Measurements from ENCODE around the gene MKX. TPM values are rescaled to one million over a fixed set of nuclear protein-coding genes. Genes with fewer than 3 reads are reported as not detected.

MKX gene
- total RNA-seq, 2 experiments from 2014 or later: not detected

- no peaks in the 10 kb centered on the region for H3K4me1 ChIP-seq (ENCODE audit: insufficient read depth, low read length, poor library complexity, severe bottlenecking)
- no peaks in the 10 kb centered on the region for H3K36me3 ChIP-seq (ENCODE audit: insufficient read depth, low read length)
- H3K9me2 ChIP-seq (ENCODE audit: insufficient read depth, low read length): no peaks in the 10 kb centered on the region
- no peaks in the 10 kb centered on the region for H4K20me1 ChIP-seq (ENCODE audit: insufficient read depth, low read length)
- H3K4me2 ChIP-seq (ENCODE audit: low read length): no peak overlapping the region
- CTCF ChIA-PET (ENCODE audit: unreplicated experiment): no interaction called here
- intact Hi-C loops (cut with micrococcal nuclease; ENCODE audit: unreplicated experiment): no loop called here
- no peaks in the 10 kb centered on the region for H3K79me2 ChIP-seq (ENCODE audit: insufficient read depth, low read depth, low read length)
- no peak overlapping the region for H3K27ac ChIP-seq (ENCODE audit: low read depth, low read length, poor library complexity, severe bottlenecking)
- no TSS peak for BruUV-seq (replicated peaks)
- POLR2A ChIA-PET: interaction anchor here (0.6 to 1.7 kb wide), 5 partner anchors 9 to 330 kb away, joined by 4 to 6 read pairs (median 5); no protein-coding TSS in a partner anchor
- TF ChIP-seq EZH2phosphoT487 (IDR thresholded peaks at IDR 0.05; ENCODE audit: borderline replicate concordance, low read depth, low read length) (no peak), CTCF (conservative IDR thresholded peaks at IDR 0.05; ENCODE audit: low read length) (no peak)
- no peak overlapping the region for H2AFZ ChIP-seq (ENCODE audit: low read length)
- no peak overlapping the region for H3K4me3 ChIP-seq (ENCODE audit: low read depth, low read length, poor library complexity, severe bottlenecking)
- H3K9me3 ChIP-seq (ENCODE audit: low read length): no peaks in the 10 kb centered on the region
- DNase-seq (ENCODE audit: low spot score): no peak
These were observed 31.3 kb downstream of the MKX start for GRCh38 chr10:27714349-27714748.

GRCh38 chr10:27713941-27714340 is 31.7 kb downstream of the MKX start:
- TF ChIP-seq CTCF (conservative IDR thresholded peaks at IDR 0.05; ENCODE audit: low read length): no peak
- no peak for TF ChIP-seq EZH2phosphoT487 (IDR thresholded peaks at IDR 0.05; ENCODE audit: borderline replicate concordance, low read depth, low read length)
- no peaks in the 10 kb centered on the region for H3K9me2 ChIP-seq (ENCODE audit: insufficient read depth, low read length)
- H3K4me1 ChIP-seq (ENCODE audit: insufficient read depth, low read length, poor library complexity, severe bottlenecking): no peaks in the 10 kb centered on the region
- intact Hi-C loops (cut with micrococcal nuclease; ENCODE audit: unreplicated experiment): no loop called here
- no peaks in the 10 kb centered on the region for H3K79me2 ChIP-seq (ENCODE audit: insufficient read depth, low read depth, low read length)
- no peaks in the 10 kb centered on the region for H4K20me1 ChIP-seq (ENCODE audit: insufficient read depth, low read length)
- no peak overlapping the region for H3K4me3 ChIP-seq (ENCODE audit: low read depth, low read length, poor library complexity, severe bottlenecking)
- DNase-seq (ENCODE audit: low spot score): no peak
- no peak overlapping the region for H2AFZ ChIP-seq (ENCODE audit: low read length)
- H3K4me2 ChIP-seq (ENCODE audit: low read length): no peak overlapping the region
- no TSS peak for BruUV-seq (replicated peaks)
- H3K36me3 ChIP-seq (ENCODE audit: insufficient read depth, low read length): no peaks in the 10 kb centered on the region
- H3K9me3 ChIP-seq (ENCODE audit: low read length): no peaks in the 10 kb centered on the region
- CTCF ChIA-PET (ENCODE audit: unreplicated experiment): no interaction called here
- POLR2A ChIA-PET: interaction anchor here (0.6 to 1.7 kb wide), 5 partner anchors 10 to 331 kb away, joined by 4 to 6 read pairs (median 5); no protein-coding TSS in a partner anchor
- H3K27ac ChIP-seq (ENCODE audit: low read depth, low read length, poor library complexity, severe bottlenecking): no peak overlapping the region

GRCh38 chr10:27710014-27710413 is 35.6 kb downstream of the MKX start:
- BruUV-seq (replicated peaks): no TSS peak
- H4K20me1 ChIP-seq (ENCODE audit: insufficient read depth, low read length): no peaks in the 10 kb centered on the region
- no peaks in the 10 kb centered on the region for H3K79me2 ChIP-seq (ENCODE audit: insufficient read depth, low read depth, low read length)
- no peak overlapping the region for H2AFZ ChIP-seq (ENCODE audit: low read length)
- intact Hi-C loops (cut with micrococcal nuclease; ENCODE audit: unreplicated experiment): no loop called here
- CTCF ChIA-PET (ENCODE audit: unreplicated experiment): no interaction called here
- DNase-seq (ENCODE audit: low spot score): no peak
- POLR2A ChIA-PET: interaction anchor here (0.6 to 1.4 kb wide), 2 partner anchors 19 to 156 kb away, joined by 3 read pairs; no protein-coding TSS in a partner anchor
- H3K36me3 ChIP-seq (ENCODE audit: insufficient read depth, low read length): no peaks in the 10 kb centered on the region
- no peaks in the 10 kb centered on the region for H3K9me3 ChIP-seq (ENCODE audit: low read length)
- no peaks in the 10 kb centered on the region for H3K4me1 ChIP-seq (ENCODE audit: insufficient read depth, low read length, poor library complexity, severe bottlenecking)
- no peak overlapping the region for H3K27ac ChIP-seq (ENCODE audit: low read depth, low read length, poor library complexity, severe bottlenecking)
- TF ChIP-seq EZH2phosphoT487 (IDR thresholded peaks at IDR 0.05; ENCODE audit: borderline replicate concordance, low read depth, low read length) (no peak), CTCF (conservative IDR thresholded peaks at IDR 0.05; ENCODE audit: low read length) (no peak)
- H3K9me2 ChIP-seq (ENCODE audit: insufficient read depth, low read length): no peaks in the 10 kb centered on the region
- H3K4me3 ChIP-seq (ENCODE audit: low read depth, low read length, poor library complexity, severe bottlenecking): no peak overlapping the region
- no peak overlapping the region for H3K4me2 ChIP-seq (ENCODE audit: low read length)
